Nephron (organoid): ENCODE results near the gene INHBE.
A peak's percentile ranks its signal among the peaks of the same experiment; 100 is the strongest.

Experiments used
- H3K27ac Mint-ChIP-seq, 3 experiments: 2 replicates each; pipeline ENCODE4 v1.8.0; 2020; ENCODE audit warnings: mixed read lengths in 3 of 3, mild to moderate bottlenecking in 2 of 3, moderate library complexity in 1 of 3
- H3K27me3 Mint-ChIP-seq: 2 replicates; pipeline ENCODE4 v1.8.0; 2021; ENCODE audit warnings: low read depth, mild to moderate bottlenecking, moderate library complexity, mixed read lengths
- H3K36me3 Mint-ChIP-seq: 2 replicates; pipeline ENCODE4 v1.8.0; 2020; ENCODE audit warnings: low read depth, mixed read lengths
- H3K4me1 Mint-ChIP-seq: 2 replicates; pipeline ENCODE4 v1.8.0; 2020; ENCODE audit warnings: mixed read lengths
- H3K4me3 Mint-ChIP-seq, 3 experiments: 2 replicates each; pipeline ENCODE4 v1.8.0; 2020; ENCODE audit warnings: mild to moderate bottlenecking in 3 of 3, mixed read lengths in 3 of 3, moderate library complexity in 2 of 3
- H3K9me3 Mint-ChIP-seq: 2 replicates; pipeline ENCODE4 v1.8.0; 2020; ENCODE audit warnings: mixed read lengths
- CTCF ChIP-seq, 3 experiments: fragments of 200-600 bp; sonication (generic); IDR thresholded peaks; one replicate each; pipeline ENCODE4 v1.5.0; 2021; ENCODE audit warnings: antibody characterized with exemption in 3 of 3; ENCODE audit not compliant: unreplicated experiment in 3 of 3

Gene INHBE

GRCh38 chr12:57452937-57453509 is 2.1 kb upstream of the INHBE start:
- peak overlapping the region in 1 of 3 experiments; percentile 41 for H3K4me3 Mint-ChIP-seq
- H3K27me3 Mint-ChIP-seq, result peaks cover 4% of the 10 kb centered on the region
- no peaks in the 10 kb centered on the region for H3K9me3 Mint-ChIP-seq
- TF ChIP-seq CTCF (IDR thresholded peaks at IDR 0.05; ENCODE audit: unreplicated experiment in 3 of 3), result peak; percentile 85 to 89 (median 87)
- H3K36me3 Mint-ChIP-seq, result no peaks in the 10 kb centered on the region
- peaks cover 43% of the 10 kb centered on the region for H3K4me1 Mint-ChIP-seq
- peak overlapping the region; percentile 38 to 69 (median 58) for H3K27ac Mint-ChIP-seq

- H3K9me3 Mint-ChIP-seq, result no peaks in the 10 kb centered on the region
- H3K4me3 Mint-ChIP-seq, result no peak overlapping the region
- peaks cover 7% of the 10 kb centered on the region for H3K27me3 Mint-ChIP-seq
- no peak for TF ChIP-seq CTCF (IDR thresholded peaks at IDR 0.05; ENCODE audit: unreplicated experiment in 3 of 3)
- H3K4me1 Mint-ChIP-seq, result peaks cover 48% of the 10 kb centered on the region
- H3K36me3 Mint-ChIP-seq, result no peaks in the 10 kb centered on the region
- no peak overlapping the region for H3K27ac Mint-ChIP-seq
These were observed 918 bp upstream of the INHBE start for GRCh38 chr12:57454213-57454565.

- TF ChIP-seq CTCF (IDR thresholded peaks at IDR 0.05; ENCODE audit: unreplicated experiment in 3 of 3), result no peak
- H3K9me3 Mint-ChIP-seq, result no peaks in the 10 kb centered on the region
- peaks cover 7% of the 10 kb centered on the region for H3K27me3 Mint-ChIP-seq
- no peaks in the 10 kb centered on the region for H3K36me3 Mint-ChIP-seq
- H3K4me1 Mint-ChIP-seq, result peaks cover 48% of the 10 kb centered on the region
- peak overlapping the region in 2 of 3 experiments; percentile 39 to 40 for H3K4me3 Mint-ChIP-seq
- H3K27ac Mint-ChIP-seq, result peak overlapping the region in 1 of 3 experiments; percentile 7
These were observed 452 bp downstream of the INHBE start for GRCh38 chr12:57455374-57456144.

- Mint-ChIP-seq H3K27me3 (peaks cover 11% of the 10 kb centered on the region), H3K27ac (peak overlapping the region in 2 of 3 experiments; percentile 7 to 34), H3K9me3 (no peaks in the 10 kb centered on the region), H3K4me3 (peak overlapping the region; percentile 5 to 59 (median 40)), H3K36me3 (no peaks in the 10 kb centered on the region), H3K4me1 (peaks cover 48% of the 10 kb centered on the region)
- peak; percentile 41 to 54 (median 51) for TF ChIP-seq CTCF (IDR thresholded peaks at IDR 0.05; ENCODE audit: unreplicated experiment in 3 of 3)
These were observed 1.1 kb downstream of the INHBE start for GRCh38 chr12:57456145-57456700.

- no peak for TF ChIP-seq CTCF (IDR thresholded peaks at IDR 0.05; ENCODE audit: unreplicated experiment in 3 of 3)
- H3K27ac Mint-ChIP-seq, result no peak overlapping the region
- no peaks in the 10 kb centered on the region for H3K36me3 Mint-ChIP-seq
- no peaks in the 10 kb centered on the region for H3K9me3 Mint-ChIP-seq
- peaks cover 14% of the 10 kb centered on the region for H3K27me3 Mint-ChIP-seq
- peak overlapping the region in 1 of 3 experiments; percentile 61 for H3K4me3 Mint-ChIP-seq
- peaks cover 42% of the 10 kb centered on the region for H3K4me1 Mint-ChIP-seq
These were observed 1.8 kb downstream of the INHBE start for GRCh38 chr12:57456737-57457490.
